HEK293T (cell line): ENCODE results near the gene CYB561A3.

Source experiments
- ARNT ChIP-seq: fragments of 450-650 bp; IDR thresholded peaks from 2 replicates; pipeline ENCODE4 v1.6.1; 2017; ENCODE audit warnings: mild to moderate bottlenecking
- FOXA1 ChIP-seq: fragments of 450-650 bp; IDR thresholded peaks from 2 replicates; pipeline ENCODE4 v1.6.1; 2016; ENCODE audit warnings: mild to moderate bottlenecking
- HDGF ChIP-seq: fragments of 450-650 bp; IDR thresholded peaks from 2 replicates; pipeline ENCODE4 v1.6.1; 2017; ENCODE audit warnings: antibody characterized with exemption, borderline replicate concordance
- SUZ12 ChIP-seq: fragments of 450-650 bp; IDR thresholded peaks from 2 replicates; pipeline ENCODE4 v1.6.1; 2016; ENCODE audit warnings: mild to moderate bottlenecking

- TF ChIP-seq ARNT (no peak), FOXA1 (no peak), HDGF (no peak), SUZ12 (no peak)
These were observed 39.5 kb upstream of the CYB561A3 start for GRCh38 chr11:61401173-61401572.
